Non-pigmented ciliary epithelial cell (primary cell): Measurements from ENCODE around the gene STYXL1.

Experiments used
- DNase-seq: peaks from one replicate; pipeline ENCODE4 v3.0.0-alpha.2; 2010; ENCODE audit warnings: low read depth

The STYXL1 gene

GRCh38 chr7:75992083-75992755, 55.6 kb downstream of the STYXL1 start:
- DNase-seq: no peak

GRCh38 chr7:75991531-75992082, 56.2 kb downstream of the STYXL1 start:
- no peak for DNase-seq

- DNase-seq: no peak
Observed at GRCh38 chr7:75989500-75990388, 58.1 kb downstream of the STYXL1 start.

GRCh38 chr7:75988568-75989499, 59.0 kb downstream of the STYXL1 start:
- no peak for DNase-seq

GRCh38 chr7:75987805-75988567, 59.8 kb downstream of the STYXL1 start:
- DNase-seq: no peak

- DNase-seq: no peak
Observed at GRCh38 chr7:75987026-75987804, 60.6 kb downstream of the STYXL1 start.

GRCh38 chr7:75986147-75986781, 61.5 kb downstream of the STYXL1 start:
- DNase-seq: no peak

- no peak for DNase-seq
Observed at GRCh38 chr7:75985518-75986146, 62.2 kb downstream of the STYXL1 start.

- no peak for DNase-seq
Observed at GRCh38 chr7:75985009-75985517, 62.7 kb downstream of the STYXL1 start.

- DNase-seq: no peak
Observed at GRCh38 chr7:75984130-75985008, 63.4 kb downstream of the STYXL1 start.

- DNase-seq: no peak
Observed at GRCh38 chr7:75983471-75984129, 64.2 kb downstream of the STYXL1 start.

GRCh38 chr7:75982306-75983064, 65.3 kb downstream of the STYXL1 start:
- DNase-seq: no peak

- no peak for DNase-seq
Observed at GRCh38 chr7:75981453-75982305, 66.1 kb downstream of the STYXL1 start.

GRCh38 chr7:75981203-75981452, 66.7 kb downstream of the STYXL1 start:
- DNase-seq: no peak

- DNase-seq: no peak
Observed at GRCh38 chr7:75980430-75981202, 67.2 kb downstream of the STYXL1 start.
